Endothelial cell (in vitro differentiated cells): Measurements from ENCODE around the gene GALK2. TPM values are rescaled to one million over a fixed set of nuclear protein-coding genes. Genes with fewer than 3 reads are reported as not detected.

Experiments
- DNase-seq: peaks from one replicate; pipeline ENCODE4 v3.0.0; 2021; ENCODE audit warnings: low spot score
- H3K27ac Mint-ChIP-seq: one replicate; pipeline ENCODE4 v1.8.0; 2021; ENCODE audit warnings: mixed read lengths, inconsistent platforms; ENCODE audit not compliant: unreplicated experiment
- H3K27me3 Mint-ChIP-seq: one replicate; pipeline ENCODE4 v1.8.0; 2021; ENCODE audit warnings: mild to moderate bottlenecking, moderate library complexity, mixed read lengths, inconsistent platforms; ENCODE audit not compliant: unreplicated experiment
- H3K36me3 Mint-ChIP-seq: one replicate; pipeline ENCODE4 v1.8.0; 2021; ENCODE audit warnings: mild to moderate bottlenecking, low read depth, mixed read lengths, inconsistent platforms; ENCODE audit not compliant: unreplicated experiment
- H3K4me1 Mint-ChIP-seq: one replicate; pipeline ENCODE4 v1.8.0; 2021; ENCODE audit warnings: mild to moderate bottlenecking, mixed read lengths, inconsistent platforms; ENCODE audit not compliant: unreplicated experiment
- H3K4me3 Mint-ChIP-seq: one replicate; pipeline ENCODE4 v1.8.0; 2021; ENCODE audit warnings: mild to moderate bottlenecking, mixed read lengths, inconsistent platforms; ENCODE audit not compliant: unreplicated experiment
- H3K9me3 Mint-ChIP-seq: one replicate; pipeline ENCODE4 v1.8.0; 2021; ENCODE audit warnings: mixed read lengths, inconsistent platforms; ENCODE audit not compliant: unreplicated experiment
- total RNA-seq: library from RNA; stranded (reverse); fragmentation: NEBNext Ultra II Directional; extraction: Animal tissue kit (Norgen Biotek cat#: 25700); gene quantifications from one replicate; pipeline ENCODE4 v1.2.1, GENCODE V29; 2021; ENCODE audit not compliant: unreplicated experiment
- TF ChIP-seq, protein P1 (sequence below): fragments of 200-600 bp; sonication (generic); IDR thresholded peaks from one replicate; pipeline ENCODE4 v1.5.0; 2021; ENCODE audit warnings: antibody characterized with exemption; ENCODE audit not compliant: unreplicated experiment

The GALK2 gene
- total RNA-seq, 1 donor from 2014 or later, result 25.7 TPM

- peaks cover 16% of the 10 kb centered on the region for H3K36me3 Mint-ChIP-seq
- H3K27ac Mint-ChIP-seq, result no peak overlapping the region
- peaks cover 1% of the 10 kb centered on the region for H3K27me3 Mint-ChIP-seq
These were observed 131.5 kb downstream of the GALK2 start for GRCh38 chr15:49301562-49301961.

GRCh38 chr15:49303003-49303402 lies 133.0 kb downstream of the GALK2 start:
- Mint-ChIP-seq H3K4me3 (no peak overlapping the region), H3K4me1 (peaks cover 9% of the 10 kb centered on the region), H3K9me3 (no peaks in the 10 kb centered on the region), H3K27ac (no peak overlapping the region), H3K36me3 (peaks cover 10% of the 10 kb centered on the region), H3K27me3 (peaks cover 1% of the 10 kb centered on the region)
- DNase-seq, result no peak
- TF ChIP-seq, protein P1, sequence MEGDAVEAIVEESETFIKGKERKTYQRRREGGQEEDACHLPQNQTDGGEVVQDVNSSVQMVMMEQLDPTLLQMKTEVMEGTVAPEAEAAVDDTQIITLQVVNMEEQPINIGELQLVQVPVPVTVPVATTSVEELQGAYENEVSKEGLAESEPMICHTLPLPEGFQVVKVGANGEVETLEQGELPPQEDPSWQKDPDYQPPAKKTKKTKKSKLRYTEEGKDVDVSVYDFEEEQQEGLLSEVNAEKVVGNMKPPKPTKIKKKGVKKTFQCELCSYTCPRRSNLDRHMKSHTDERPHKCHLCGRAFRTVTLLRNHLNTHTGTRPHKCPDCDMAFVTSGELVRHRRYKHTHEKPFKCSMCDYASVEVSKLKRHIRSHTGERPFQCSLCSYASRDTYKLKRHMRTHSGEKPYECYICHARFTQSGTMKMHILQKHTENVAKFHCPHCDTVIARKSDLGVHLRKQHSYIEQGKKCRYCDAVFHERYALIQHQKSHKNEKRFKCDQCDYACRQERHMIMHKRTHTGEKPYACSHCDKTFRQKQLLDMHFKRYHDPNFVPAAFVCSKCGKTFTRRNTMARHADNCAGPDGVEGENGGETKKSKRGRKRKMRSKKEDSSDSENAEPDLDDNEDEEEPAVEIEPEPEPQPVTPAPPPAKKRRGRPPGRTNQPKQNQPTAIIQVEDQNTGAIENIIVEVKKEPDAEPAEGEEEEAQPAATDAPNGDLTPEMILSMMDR, result no peak

More at GRCh38 chr15:49301562-49301961, 131.5 kb downstream of the GALK2 start:
- DNase-seq, result no peak
- Mint-ChIP-seq H3K4me1 (peaks cover 9% of the 10 kb centered on the region), H3K4me3 (no peak overlapping the region), H3K9me3 (no peaks in the 10 kb centered on the region)
- TF ChIP-seq, protein P1, result no peak

GRCh38 chr15:49306551-49306950 lies 136.5 kb downstream of the GALK2 start:
- DNase-seq, result no peak
- no peak overlapping the region for H3K4me3 Mint-ChIP-seq
- TF ChIP-seq, protein P1, result no peak
- H3K4me1 Mint-ChIP-seq, result peaks cover 9% of the 10 kb centered on the region
- no peaks in the 10 kb centered on the region for H3K27me3 Mint-ChIP-seq
- no peak overlapping the region for H3K27ac Mint-ChIP-seq
- no peaks in the 10 kb centered on the region for H3K9me3 Mint-ChIP-seq
- H3K36me3 Mint-ChIP-seq, result peaks cover 14% of the 10 kb centered on the region

GRCh38 chr15:49308686-49309085 lies 138.6 kb downstream of the GALK2 start:
- Mint-ChIP-seq H3K27ac (no peak overlapping the region), H3K4me1 (peaks cover 6% of the 10 kb centered on the region), H3K36me3 (peaks cover 14% of the 10 kb centered on the region), H3K9me3 (no peaks in the 10 kb centered on the region), H3K4me3 (no peak overlapping the region), H3K27me3 (no peaks in the 10 kb centered on the region)
- TF ChIP-seq, protein P1, result no peak
- DNase-seq, result no peak

DNA sequence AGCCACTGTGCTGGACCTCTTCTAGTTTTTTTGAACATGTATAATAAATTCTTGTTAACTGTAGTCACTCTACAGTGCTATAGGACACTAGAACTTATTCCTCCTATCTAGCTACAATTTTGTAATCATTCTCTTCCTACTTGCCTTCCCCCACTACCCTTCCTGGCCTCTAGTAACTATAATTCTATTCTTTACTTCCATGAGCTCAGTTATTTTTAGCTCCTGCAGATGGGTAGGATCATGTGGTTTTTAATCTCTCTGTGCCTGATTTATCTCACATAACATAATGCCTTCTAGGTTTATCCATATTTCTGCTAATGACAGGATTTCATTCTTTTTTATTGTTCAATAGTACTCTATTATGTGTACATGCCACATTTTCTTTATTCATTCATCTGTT lies 139.8 kb downstream of the GALK2 start:
- H3K4me1 Mint-ChIP-seq, result peaks cover 6% of the 10 kb centered on the region
- H3K9me3 Mint-ChIP-seq, result no peaks in the 10 kb centered on the region
- no peak overlapping the region for H3K4me3 Mint-ChIP-seq
- H3K27me3 Mint-ChIP-seq, result no peaks in the 10 kb centered on the region
- no peak for DNase-seq
- peaks cover 7% of the 10 kb centered on the region for H3K36me3 Mint-ChIP-seq
- H3K27ac Mint-ChIP-seq, result no peak overlapping the region
- TF ChIP-seq, protein P1, result no peak
